ENCODE results near the gene FAM20C. TPM values are rescaled to one million over a fixed set of nuclear protein-coding genes. Genes with fewer than 3 reads are reported as not detected.

FAM20C gene
- total RNA-seq, 1 experiment from 2014 or later: 35.8 TPM

DNA sequence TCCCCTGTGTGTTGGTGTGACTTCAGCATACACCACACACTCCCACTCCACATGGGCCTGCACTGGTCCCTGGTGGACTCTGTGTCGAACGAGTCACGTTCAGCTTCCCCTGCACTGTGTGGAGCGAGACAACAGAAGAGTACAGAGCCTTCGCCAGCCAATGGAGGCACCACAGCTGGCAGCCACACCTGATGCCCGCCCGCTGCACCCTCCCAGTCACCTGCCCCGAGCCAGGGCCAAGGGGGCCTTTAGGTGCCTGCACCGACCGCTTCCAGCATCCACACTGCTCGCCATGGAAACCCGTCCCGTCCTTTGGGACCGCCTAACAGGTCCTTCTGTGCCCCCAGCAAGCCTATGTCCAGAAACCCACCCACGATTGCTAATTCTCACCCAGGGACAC, 106.8 kb downstream of the FAM20C start:
- H3K4me3 ChIP-seq (ENCODE audit: low read depth, low read length, poor library complexity, severe bottlenecking): no peak overlapping the region
- no TSS peak for BruUV-seq (replicated peaks)
- H3K9me3 ChIP-seq (ENCODE audit: low read depth, low read length, poor library complexity, severe bottlenecking): no peaks in the 10 kb centered on the region
- no peak overlapping the region for H3K27ac ChIP-seq (ENCODE audit: low read depth, low read length, poor library complexity, severe bottlenecking)
- CTCF ChIA-PET: no interaction called here
- H3K4me1 ChIP-seq (ENCODE audit: insufficient read depth, low read length, poor library complexity, severe bottlenecking): no peaks in the 10 kb centered on the region
- intact Hi-C loops (cut with micrococcal nuclease; ENCODE audit: unreplicated experiment): no loop called here
- POLR2A ChIA-PET (ENCODE audit: low non-redundant PET): no interaction called here
- H3K36me3 ChIP-seq (ENCODE audit: insufficient read depth, low read length, poor library complexity, severe bottlenecking): no peaks in the 10 kb centered on the region
- H3K27me3 ChIP-seq (replicated peaks; ENCODE audit: insufficient read depth, low read depth, low read length, poor library complexity): peaks cover 8% of the 10 kb centered on the region
- TF ChIP-seq EZH2 (IDR thresholded peaks at IDR 0.05; ENCODE audit: borderline replicate concordance, low read depth, low read length, poor library complexity, severe bottlenecking): no peak
- TF ChIP-seq, protein P1, sequence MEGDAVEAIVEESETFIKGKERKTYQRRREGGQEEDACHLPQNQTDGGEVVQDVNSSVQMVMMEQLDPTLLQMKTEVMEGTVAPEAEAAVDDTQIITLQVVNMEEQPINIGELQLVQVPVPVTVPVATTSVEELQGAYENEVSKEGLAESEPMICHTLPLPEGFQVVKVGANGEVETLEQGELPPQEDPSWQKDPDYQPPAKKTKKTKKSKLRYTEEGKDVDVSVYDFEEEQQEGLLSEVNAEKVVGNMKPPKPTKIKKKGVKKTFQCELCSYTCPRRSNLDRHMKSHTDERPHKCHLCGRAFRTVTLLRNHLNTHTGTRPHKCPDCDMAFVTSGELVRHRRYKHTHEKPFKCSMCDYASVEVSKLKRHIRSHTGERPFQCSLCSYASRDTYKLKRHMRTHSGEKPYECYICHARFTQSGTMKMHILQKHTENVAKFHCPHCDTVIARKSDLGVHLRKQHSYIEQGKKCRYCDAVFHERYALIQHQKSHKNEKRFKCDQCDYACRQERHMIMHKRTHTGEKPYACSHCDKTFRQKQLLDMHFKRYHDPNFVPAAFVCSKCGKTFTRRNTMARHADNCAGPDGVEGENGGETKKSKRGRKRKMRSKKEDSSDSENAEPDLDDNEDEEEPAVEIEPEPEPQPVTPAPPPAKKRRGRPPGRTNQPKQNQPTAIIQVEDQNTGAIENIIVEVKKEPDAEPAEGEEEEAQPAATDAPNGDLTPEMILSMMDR (conservative IDR thresholded peaks at IDR 0.05; ENCODE audit: low read depth, low read length): no peak
- DNase-seq (ENCODE audit: low spot score): no peak

DNA sequence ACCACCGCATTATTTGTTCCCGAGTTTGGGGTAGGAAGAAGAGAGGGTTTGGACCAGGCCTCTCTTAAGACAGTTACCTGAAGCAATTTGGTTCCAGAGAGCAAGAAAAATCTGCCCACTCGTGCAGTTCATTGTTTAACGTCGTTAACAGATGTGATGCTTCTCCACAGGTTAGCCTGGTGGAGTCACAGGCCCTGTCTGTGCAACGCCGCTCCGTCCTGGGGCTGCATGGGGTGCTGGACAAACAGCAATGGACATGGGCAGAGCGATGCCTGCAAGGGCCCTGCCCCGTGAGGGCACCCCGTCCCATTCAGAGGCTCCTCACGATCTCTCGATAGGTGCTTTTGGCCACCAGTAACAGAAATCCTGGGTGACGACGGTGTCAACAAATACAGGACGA, 107.3 kb downstream of the FAM20C start:
- BruUV-seq (replicated peaks): no TSS peak
- H3K27me3 ChIP-seq (replicated peaks; ENCODE audit: insufficient read depth, low read depth, low read length, poor library complexity): peaks cover 4% of the 10 kb centered on the region
- H3K36me3 ChIP-seq (ENCODE audit: insufficient read depth, low read length, poor library complexity, severe bottlenecking): no peaks in the 10 kb centered on the region
- TF ChIP-seq EZH2 (IDR thresholded peaks at IDR 0.05; ENCODE audit: borderline replicate concordance, low read depth, low read length, poor library complexity, severe bottlenecking): no peak
- TF ChIP-seq, protein P1 (conservative IDR thresholded peaks at IDR 0.05; ENCODE audit: low read depth, low read length): no peak
- no peaks in the 10 kb centered on the region for H3K9me3 ChIP-seq (ENCODE audit: low read depth, low read length, poor library complexity, severe bottlenecking)
- CTCF ChIA-PET: no interaction called here
- intact Hi-C loops (cut with micrococcal nuclease; ENCODE audit: unreplicated experiment): no loop called here
- H3K4me3 ChIP-seq (ENCODE audit: low read depth, low read length, poor library complexity, severe bottlenecking): no peak overlapping the region
- DNase-seq (ENCODE audit: low spot score): no peak
- no peak overlapping the region for H3K27ac ChIP-seq (ENCODE audit: low read depth, low read length, poor library complexity, severe bottlenecking)
- no peaks in the 10 kb centered on the region for H3K4me1 ChIP-seq (ENCODE audit: insufficient read depth, low read length, poor library complexity, severe bottlenecking)
- POLR2A ChIA-PET (ENCODE audit: low non-redundant PET): no interaction called here

DNA sequence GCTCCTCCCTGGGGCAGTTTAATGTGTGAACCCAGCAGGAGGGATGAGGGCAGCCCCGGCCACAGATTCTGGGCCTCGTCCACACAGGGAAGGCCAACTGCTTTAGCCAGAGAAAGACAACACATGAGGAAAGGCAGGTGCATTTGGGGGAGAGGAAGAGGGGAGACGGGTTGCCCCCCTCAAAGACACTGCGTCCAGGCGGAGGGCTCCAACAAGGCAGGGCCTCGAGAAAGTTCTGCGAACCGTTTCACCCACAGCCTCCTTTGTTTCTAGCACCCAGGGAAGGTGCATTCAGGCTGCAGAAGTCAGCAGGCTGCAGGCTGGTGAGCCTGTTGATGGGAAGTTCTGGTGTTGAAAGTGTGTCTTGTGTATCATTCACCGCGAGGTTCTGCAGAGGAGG, 107.7 kb downstream of the FAM20C start:
- BruUV-seq (replicated peaks): no TSS peak
- peaks cover 1% of the 10 kb centered on the region for H3K27me3 ChIP-seq (replicated peaks; ENCODE audit: insufficient read depth, low read depth, low read length, poor library complexity)
- POLR2A ChIA-PET (ENCODE audit: low non-redundant PET): no interaction called here

More for the DNA sequence above, 107.7 kb downstream of the FAM20C start:
- TF ChIP-seq EZH2 (IDR thresholded peaks at IDR 0.05; ENCODE audit: borderline replicate concordance, low read depth, low read length, poor library complexity, severe bottlenecking): no peak
- TF ChIP-seq, protein P1 (conservative IDR thresholded peaks at IDR 0.05; ENCODE audit: low read depth, low read length): no peak
- Histone ChIP-seq H3K36me3 (ENCODE audit: insufficient read depth, low read length, poor library complexity, severe bottlenecking) (no peaks in the 10 kb centered on the region), H3K27ac (ENCODE audit: low read depth, low read length, poor library complexity, severe bottlenecking) (no peak overlapping the region), H3K4me1 (ENCODE audit: insufficient read depth, low read length, poor library complexity, severe bottlenecking) (no peaks in the 10 kb centered on the region), H3K9me3 (ENCODE audit: low read depth, low read length, poor library complexity, severe bottlenecking) (no peaks in the 10 kb centered on the region), H3K4me3 (ENCODE audit: low read depth, low read length, poor library complexity, severe bottlenecking) (no peak overlapping the region)
- intact Hi-C loops (cut with micrococcal nuclease; ENCODE audit: unreplicated experiment): no loop called here
- DNase-seq (ENCODE audit: low spot score): no peak
- CTCF ChIA-PET: no interaction called here

Measured in A673 (cell line).